Thyroid gland (tissue), 4 donors: ENCODE measurements around the gene CNMD. TPM values are rescaled to one million over a fixed set of nuclear protein-coding genes. Genes with fewer than 3 reads are reported as not detected.

ENCODE experiments used
- DNase-seq, 2 donors: peaks; one replicate each; pipeline ENCODE4 v3.0.0-alpha.2; 2019
- H3K27ac ChIP-seq, 3 donors: fragments of 200-600 bp; sonication (generic); 1 replicate in 2 of 3; 2 replicates in 1 of 3; pipeline ENCODE4 v1.5.1; 2016 to 2019; ENCODE audit warnings: mild to moderate bottlenecking in 1 of 3, moderate library complexity in 1 of 3
- H3K27me3 ChIP-seq: fragments of 200-600 bp; sonication (generic); one replicate; pipeline ENCODE4 v1.5.1; 2019
- H3K36me3 ChIP-seq, 2 donors: fragments of 200-600 bp; sonication (generic); one replicate each; pipeline ENCODE4 v1.5.1; 2016 to 2019
- H3K4me1 ChIP-seq, 2 donors: fragments of 200-600 bp; sonication (generic); one replicate each; pipeline ENCODE4 v1.5.1; 2017 to 2019
- H3K4me3 ChIP-seq, 3 donors: fragments of 200-600 bp; sonication (generic); replicated peaks in 1 of 3; 1 replicate in 2 of 3; 2 replicates in 1 of 3; pipeline ENCODE4 v1.5.1; 2016; ENCODE audit warnings: mild to moderate bottlenecking in 1 of 3
- H3K9me3 ChIP-seq: fragments of 200-600 bp; sonication (generic); one replicate; pipeline ENCODE4 v1.5.1; 2017
- POLR2A ChIP-seq, 2 donors: fragments of 450-650 bp; IDR thresholded peaks; one replicate each; pipeline ENCODE4 v1.6.1; 2017; ENCODE audit warnings: antibody characterized with exemption in 2 of 2, mild to moderate bottlenecking in 2 of 2, moderate library complexity in 1 of 2
- WGBS, 2 donors: methylation state at CpG; one replicate each; pipeline ENCODE4 v1.1.5; 2017; 5-methylcytosine and 5-hydroxymethylcytosine counted together
- intact Hi-C: fragments of 100-400 bp; cut with DNase I; formaldehyde crosslinking; loops from one replicate; pipeline ENCODE4 v1.15.1; 2023
- total RNA-seq, 4 donors: library from RNA; depleted of rRNA; stranded (reverse); fragments of >200 nt; gene quantifications; one replicate each; pipeline ENCODE4 v1.2.3, GENCODE V29; 2016
- TF ChIP-seq, protein P1 (sequence below), 6 experiments: fragments of 200-600 bp in 3 of 6; fragments of 450-650 bp in 3 of 6; sonication (generic) in 3 of 6; IDR thresholded peaks; one replicate each; pipeline ENCODE4 v1.5.1; 2016 to 2019; ENCODE audit warnings: antibody characterized with exemption in 6 of 6, mild to moderate bottlenecking in 2 of 6, inconsistent platforms in 1 of 6, moderate library complexity in 1 of 6

CNMD gene
- total RNA-seq, 4 donors from 2014 or later: 0.40 to 2.5 (median 0.85) TPM

DNA sequence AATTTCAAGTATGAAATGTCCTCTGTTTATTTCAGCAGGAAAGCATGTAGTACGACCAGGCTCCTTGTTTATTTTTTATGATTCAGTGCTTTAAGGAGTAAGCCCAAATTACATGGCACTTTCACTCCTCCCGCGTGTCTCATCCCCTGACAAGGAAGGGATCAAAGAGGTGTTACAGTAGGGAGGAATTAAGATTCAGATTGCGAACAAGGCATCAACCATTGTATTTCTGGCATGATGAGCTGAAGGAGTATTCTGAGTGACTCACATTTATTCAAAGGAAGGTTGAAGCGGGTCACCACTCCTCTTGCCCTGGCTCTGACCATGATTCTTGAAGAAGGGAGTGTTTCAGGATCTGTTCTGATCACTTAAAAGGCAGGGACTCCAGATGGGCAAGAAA is 46.1 kb upstream of the CNMD start:
- Histone ChIP-seq H3K4me3 (no peak overlapping the region), H3K36me3 (no peaks in the 10 kb centered on the region), H3K27ac (no peak overlapping the region), H3K4me1 (no peaks in the 10 kb centered on the region), H3K27me3 (no peaks in the 10 kb centered on the region), H3K9me3 (no peaks in the 10 kb centered on the region)
- no peak for DNase-seq
- no peak for TF ChIP-seq POLR2A (IDR thresholded peaks at IDR 0.05)
- TF ChIP-seq, protein P1, sequence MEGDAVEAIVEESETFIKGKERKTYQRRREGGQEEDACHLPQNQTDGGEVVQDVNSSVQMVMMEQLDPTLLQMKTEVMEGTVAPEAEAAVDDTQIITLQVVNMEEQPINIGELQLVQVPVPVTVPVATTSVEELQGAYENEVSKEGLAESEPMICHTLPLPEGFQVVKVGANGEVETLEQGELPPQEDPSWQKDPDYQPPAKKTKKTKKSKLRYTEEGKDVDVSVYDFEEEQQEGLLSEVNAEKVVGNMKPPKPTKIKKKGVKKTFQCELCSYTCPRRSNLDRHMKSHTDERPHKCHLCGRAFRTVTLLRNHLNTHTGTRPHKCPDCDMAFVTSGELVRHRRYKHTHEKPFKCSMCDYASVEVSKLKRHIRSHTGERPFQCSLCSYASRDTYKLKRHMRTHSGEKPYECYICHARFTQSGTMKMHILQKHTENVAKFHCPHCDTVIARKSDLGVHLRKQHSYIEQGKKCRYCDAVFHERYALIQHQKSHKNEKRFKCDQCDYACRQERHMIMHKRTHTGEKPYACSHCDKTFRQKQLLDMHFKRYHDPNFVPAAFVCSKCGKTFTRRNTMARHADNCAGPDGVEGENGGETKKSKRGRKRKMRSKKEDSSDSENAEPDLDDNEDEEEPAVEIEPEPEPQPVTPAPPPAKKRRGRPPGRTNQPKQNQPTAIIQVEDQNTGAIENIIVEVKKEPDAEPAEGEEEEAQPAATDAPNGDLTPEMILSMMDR (IDR thresholded peaks at IDR 0.05): no peak
- 81 to 83% methylated on average over 5 of the region's 5 CpGs for WGBS, 2 donors
- intact Hi-C loops: no loop called here

DNA sequence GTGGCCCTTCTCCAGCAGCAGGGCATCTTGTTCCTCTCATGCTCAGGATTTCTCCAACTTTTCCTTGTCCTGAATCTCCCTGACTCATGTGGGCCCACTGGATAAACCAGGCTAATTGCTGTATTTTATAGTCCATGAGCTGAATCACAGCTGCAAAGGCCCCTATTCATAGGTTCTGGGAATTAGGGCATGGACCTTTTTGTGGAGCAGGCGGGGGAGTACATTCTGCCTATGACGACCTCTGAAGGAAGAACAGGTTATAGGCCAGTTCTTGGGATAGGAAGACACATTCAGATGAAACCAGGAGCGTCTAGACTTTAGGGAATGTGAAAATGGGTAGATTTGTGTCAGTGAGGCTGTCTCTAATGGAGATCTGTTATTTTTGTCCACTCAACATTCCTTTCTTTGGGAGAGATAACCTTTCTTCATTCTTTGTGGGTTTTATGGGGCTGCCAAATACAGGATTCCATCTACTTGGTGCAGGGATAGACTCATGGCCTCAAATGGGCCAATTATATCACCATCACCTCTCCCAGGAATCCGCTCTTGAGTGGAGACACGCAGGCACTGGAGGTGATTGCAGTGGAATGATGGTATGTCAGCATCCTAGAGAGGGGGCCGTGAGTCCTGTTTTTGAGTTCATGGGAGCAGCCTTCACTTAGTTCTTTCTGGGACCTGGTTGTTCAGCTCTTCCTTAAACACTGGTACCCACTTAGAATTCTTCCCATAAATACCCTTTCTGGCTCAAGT is 45.1 kb upstream of the CNMD start:
- TF ChIP-seq POLR2A (IDR thresholded peaks at IDR 0.05): no peak
- TF ChIP-seq, protein P1 (IDR thresholded peaks at IDR 0.05): no peak
- DNase-seq: no peak
- no peak overlapping the region for H3K27ac ChIP-seq
- no peaks in the 10 kb centered on the region for H3K4me1 ChIP-seq
- no peaks in the 10 kb centered on the region for H3K9me3 ChIP-seq
- intact Hi-C loops: no loop called here
- no peaks in the 10 kb centered on the region for H3K36me3 ChIP-seq
- no peaks in the 10 kb centered on the region for H3K27me3 ChIP-seq
- H3K4me3 ChIP-seq: no peak overlapping the region
- 85 to 92% methylated on average over 6 of the region's 6 CpGs for WGBS, 2 donors

DNA sequence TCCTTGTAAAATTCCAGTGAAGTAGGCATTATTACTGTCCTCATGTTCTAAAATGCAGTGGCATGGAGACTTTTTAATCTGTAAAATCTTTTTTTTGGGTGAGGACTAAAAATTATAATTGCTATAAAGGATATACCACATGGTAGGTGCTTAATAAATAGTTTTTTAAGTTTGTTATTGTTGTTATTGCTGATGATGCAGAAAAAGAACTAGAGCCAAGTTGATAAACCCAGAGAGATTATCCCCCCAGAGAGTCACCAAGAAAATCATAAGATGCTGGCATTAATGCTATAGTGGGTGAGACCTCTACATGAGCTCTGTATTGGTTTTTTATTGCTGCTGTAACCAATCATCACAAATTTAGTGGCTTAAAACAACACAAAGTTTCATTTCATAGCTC is 44.3 kb upstream of the CNMD start:
- no peaks in the 10 kb centered on the region for H3K36me3 ChIP-seq
- intact Hi-C loops: no loop called here
- no peaks in the 10 kb centered on the region for H3K27me3 ChIP-seq
- no peaks in the 10 kb centered on the region for H3K9me3 ChIP-seq
- DNase-seq: no peak
- no peak overlapping the region for H3K27ac ChIP-seq
- H3K4me3 ChIP-seq: no peak overlapping the region
- no peaks in the 10 kb centered on the region for H3K4me1 ChIP-seq
- no peak for TF ChIP-seq POLR2A (IDR thresholded peaks at IDR 0.05)
- TF ChIP-seq, protein P1 (IDR thresholded peaks at IDR 0.05): no peak

DNA sequence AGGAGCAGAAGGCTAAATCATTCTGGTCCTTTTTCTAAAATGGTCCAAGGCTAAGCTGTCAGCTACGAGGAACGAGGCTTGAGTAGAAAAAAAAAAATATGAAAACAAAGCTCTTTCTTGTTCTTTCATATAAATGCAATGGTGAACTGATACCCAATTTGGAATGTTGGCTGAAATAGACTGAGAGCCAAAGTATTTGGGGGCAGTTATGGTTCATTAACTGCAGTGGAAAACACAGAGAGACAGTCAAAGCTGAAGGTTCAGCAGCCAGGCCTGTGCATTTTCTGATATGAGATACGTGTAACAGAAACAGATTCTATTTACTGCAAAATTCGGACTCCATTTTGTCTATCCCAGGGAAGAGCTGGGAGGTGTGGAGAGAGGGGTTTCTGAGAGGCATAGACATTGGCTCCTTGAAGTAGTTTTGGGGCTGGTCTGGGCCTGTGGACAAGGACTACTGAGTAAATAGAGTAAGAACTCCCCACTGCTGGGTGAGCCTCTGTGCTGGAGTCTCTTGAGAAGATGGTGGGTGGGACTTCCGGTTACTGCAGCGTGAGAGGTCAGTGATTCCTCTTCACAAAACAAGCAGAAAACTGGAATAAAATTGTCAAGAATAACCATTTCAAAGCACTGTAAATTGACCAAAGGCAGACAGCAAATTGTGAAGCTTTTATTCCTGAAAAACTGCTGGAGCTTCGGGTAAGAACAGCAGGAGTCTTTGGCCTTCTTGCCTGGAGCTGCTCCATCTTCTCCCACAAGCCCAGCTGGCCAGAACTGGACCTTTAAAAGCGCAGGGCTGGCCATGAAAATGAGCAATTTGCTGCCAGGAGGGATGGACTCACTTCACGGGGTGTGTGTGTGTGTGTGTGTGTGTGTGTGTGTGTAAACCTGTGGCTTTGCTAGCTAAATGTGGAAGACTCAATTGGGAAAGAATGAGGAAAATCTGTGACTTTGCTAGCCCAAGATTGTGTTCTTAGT is 43.1 kb upstream of the CNMD start:
- DNase-seq: no peak
- no peaks in the 10 kb centered on the region for H3K9me3 ChIP-seq
- no peaks in the 10 kb centered on the region for H3K4me1 ChIP-seq
- intact Hi-C loops: no loop called here
- TF ChIP-seq POLR2A (IDR thresholded peaks at IDR 0.05): no peak
- TF ChIP-seq, protein P1 (IDR thresholded peaks at IDR 0.05): no peak
- H3K27me3 ChIP-seq: no peaks in the 10 kb centered on the region
- no peak overlapping the region for H3K27ac ChIP-seq
- H3K36me3 ChIP-seq: no peaks in the 10 kb centered on the region
- 71 to 74% methylated on average over 9 of the region's 9 CpGs for WGBS, 2 donors
- no peak overlapping the region for H3K4me3 ChIP-seq

GRCh38 chr13:52780611-52781010 is 41.0 kb upstream of the CNMD start:
- Histone ChIP-seq H3K36me3 (no peaks in the 10 kb centered on the region), H3K27ac (no peak overlapping the region), H3K4me3 (no peak overlapping the region), H3K4me1 (no peaks in the 10 kb centered on the region), H3K27me3 (no peaks in the 10 kb centered on the region), H3K9me3 (no peaks in the 10 kb centered on the region)
- intact Hi-C loops: no loop called here
- WGBS, 2 donors: 39% methylated on average over 2 of the region's 2 CpGs
- DNase-seq: no peak
- TF ChIP-seq POLR2A (IDR thresholded peaks at IDR 0.05): no peak
- TF ChIP-seq, protein P1 (IDR thresholded peaks at IDR 0.05): no peak
